COLO668 (cell line): ENCODE results near the gene C3orf33.
A peak's percentile ranks its signal among the peaks of the same experiment; 100 is the strongest.

ENCODE experiments used
- DNase-seq: peaks from one replicate; lab custom pipeline; 2025; ENCODE audit not compliant: unreplicated experiment; lab: John Stamatoyannopoulos, UW

Gene C3orf33

GRCh38 chr3:155790272-155790925, 15.7 kb downstream of the C3orf33 start:
- DNase-seq, result no peak

- peak; percentile 27 for DNase-seq
Measured at GRCh38 chr3:155785662-155786295, 20.3 kb downstream of the C3orf33 start.

- no peak for DNase-seq
Measured at GRCh38 chr3:155782390-155782953, 23.6 kb downstream of the C3orf33 start.

- no peak for DNase-seq
Measured at GRCh38 chr3:155780291-155780690, 25.8 kb downstream of the C3orf33 start.

DNA sequence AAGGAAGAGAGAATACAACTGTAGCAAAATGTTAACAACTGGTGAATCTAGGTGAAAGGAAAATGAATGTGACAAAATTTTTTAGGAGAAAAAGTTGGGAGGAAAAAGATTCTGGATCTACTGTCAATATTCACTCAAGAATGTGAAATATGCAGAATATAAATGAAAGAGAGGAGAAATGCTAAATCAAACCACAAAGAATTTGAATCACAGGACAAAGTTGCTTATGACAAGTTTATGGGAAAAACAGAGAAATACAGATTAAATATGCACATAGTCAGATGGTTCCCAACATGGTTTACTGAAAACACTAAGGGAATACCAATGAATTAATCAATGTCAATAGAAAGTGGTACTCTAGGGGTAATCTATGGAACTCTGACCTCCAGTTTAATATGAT, 27.6 kb downstream of the C3orf33 start:
- no peak for DNase-seq

- no peak for DNase-seq
Measured at GRCh38 chr3:155772801-155773200, 33.3 kb downstream of the C3orf33 start.

DNA sequence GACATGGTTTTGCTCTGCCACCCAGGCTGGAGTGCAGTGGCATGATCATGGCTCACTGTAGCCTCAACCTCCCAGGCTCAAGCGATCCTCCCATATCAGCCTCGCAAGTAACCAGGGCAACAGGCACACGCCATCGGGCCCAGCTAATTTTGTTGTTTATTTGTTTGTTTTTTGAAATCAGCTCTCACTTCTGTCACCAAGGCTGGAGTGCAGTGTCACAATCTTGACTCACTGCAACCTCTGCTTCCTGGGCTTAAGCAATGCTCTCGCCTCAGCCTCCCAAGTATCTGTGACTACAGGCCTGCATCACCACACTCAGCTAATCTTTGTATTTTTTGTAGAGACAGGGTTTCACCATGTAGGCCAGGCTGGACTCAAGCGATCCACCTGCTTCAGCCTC, 35.0 kb downstream of the C3orf33 start:
- no peak for DNase-seq

- DNase-seq, result no peak
Measured at GRCh38 chr3:155766206-155766605, 39.9 kb downstream of the C3orf33 start.

DNA sequence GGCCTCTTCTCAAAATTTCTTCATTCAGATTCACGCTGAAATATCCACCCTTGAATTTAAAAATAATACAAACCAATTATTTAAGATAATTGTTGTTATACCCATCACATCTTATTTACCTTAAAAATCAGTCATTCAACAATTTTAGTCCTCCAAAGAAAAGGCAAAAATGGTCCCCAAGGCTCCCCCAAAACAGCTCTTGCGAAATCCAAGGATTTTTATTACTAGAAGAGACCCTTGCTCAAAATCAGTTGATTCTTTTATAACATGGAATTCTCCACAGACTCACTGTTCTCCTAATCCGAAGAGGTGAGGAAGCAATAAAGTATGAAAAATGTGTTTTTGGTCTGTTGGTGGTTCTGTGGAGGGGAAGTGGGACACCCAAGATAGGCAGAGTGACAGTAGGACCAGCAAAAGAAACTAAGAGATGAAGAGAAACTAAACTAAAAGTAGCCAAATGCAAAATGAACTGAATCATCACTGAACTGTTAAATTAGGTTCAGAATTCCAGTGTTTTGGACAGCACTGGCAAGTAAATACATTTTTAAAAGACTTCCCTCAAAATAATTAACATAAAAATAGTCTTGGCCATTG, 42.1 kb downstream of the C3orf33 start:
- DNase-seq, result no peak

- DNase-seq, result no peak
Measured at GRCh38 chr3:155760653-155761052, 45.4 kb downstream of the C3orf33 start.

DNA sequence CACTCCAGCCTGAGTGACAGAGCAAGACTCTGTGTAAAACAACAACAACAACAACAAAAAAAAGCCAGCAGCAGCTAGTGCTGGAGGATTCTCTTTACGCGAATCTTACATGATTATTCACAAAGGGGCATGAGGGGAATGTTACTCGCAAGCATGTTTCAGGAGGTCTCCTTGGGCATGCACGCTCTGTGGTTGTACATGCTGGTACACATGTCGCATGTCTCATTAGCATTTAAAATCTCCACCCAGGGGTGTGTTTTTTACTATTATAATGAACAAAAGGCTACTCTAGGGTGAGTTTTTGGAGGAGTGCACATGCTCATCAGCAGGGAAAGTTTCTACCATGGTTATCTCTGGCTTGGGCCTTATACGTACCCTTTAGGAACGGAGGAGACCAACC, 48.5 kb downstream of the C3orf33 start:
- no peak for DNase-seq

GRCh38 chr3:155753038-155753639, 52.9 kb downstream of the C3orf33 start:
- no peak for DNase-seq

- DNase-seq, result no peak
Measured at GRCh38 chr3:155748611-155749365, 57.3 kb downstream of the C3orf33 start.

DNA sequence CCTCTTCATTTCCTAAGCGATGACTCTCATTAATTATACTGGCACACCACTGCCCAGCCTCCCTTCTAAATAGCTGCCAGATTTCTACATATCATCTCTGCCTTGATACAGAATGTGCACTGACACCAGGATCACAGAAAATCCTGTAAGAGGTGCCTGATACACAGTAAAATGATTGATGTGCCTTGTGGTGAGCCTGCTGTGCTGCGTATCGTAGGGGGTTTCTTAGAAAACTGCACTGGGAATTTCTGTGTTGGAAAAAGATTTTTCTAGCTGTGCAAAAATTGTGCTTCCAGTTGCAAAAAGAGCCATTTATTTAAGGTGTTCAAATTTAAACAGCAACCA, 58.2 kb downstream of the C3orf33 start:
- no peak for DNase-seq

- no peak for DNase-seq
Measured at GRCh38 chr3:155747286-155747945, 58.7 kb downstream of the C3orf33 start.

- DNase-seq, result no peak
Measured at GRCh38 chr3:155746703-155747102, 59.4 kb downstream of the C3orf33 start.

DNA sequence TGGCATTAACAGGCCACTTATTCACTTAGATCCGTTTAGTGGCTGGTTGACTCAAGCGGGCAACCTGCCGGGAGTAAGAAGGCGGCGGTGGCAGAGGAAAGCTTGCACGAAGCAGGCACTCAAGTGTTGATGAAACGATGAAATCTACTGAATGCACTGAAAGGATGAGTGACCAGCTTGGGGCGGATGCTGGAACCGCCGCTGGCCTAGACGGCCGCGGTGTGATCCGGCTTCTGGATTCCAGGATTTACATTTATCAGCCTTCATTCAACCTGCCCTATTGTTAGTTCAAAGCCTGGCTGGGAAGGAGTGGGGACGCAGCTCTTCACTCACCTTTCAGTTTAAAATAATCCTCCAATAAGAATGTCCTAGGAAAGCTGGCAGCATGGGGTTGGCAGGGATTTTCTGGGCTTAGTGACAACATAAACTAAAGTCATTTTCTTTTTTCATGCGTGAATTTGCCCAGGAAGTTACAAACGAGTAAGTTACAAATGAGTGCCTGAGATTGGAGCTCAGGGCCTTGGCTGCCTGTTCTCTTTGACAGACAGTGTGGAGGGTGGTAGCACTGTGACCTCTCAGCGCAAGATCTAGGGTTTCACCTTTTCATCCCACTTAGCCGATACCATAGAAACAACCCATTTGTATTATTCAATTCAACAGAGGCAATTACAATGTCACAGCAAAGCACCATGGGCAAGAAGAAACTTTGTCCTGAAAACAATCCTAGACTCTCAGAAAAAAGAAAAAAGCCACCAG, 60.1 kb downstream of the C3orf33 start:
- peak; percentile 46 for DNase-seq

GRCh38 chr3:155744626-155745324, 61.3 kb downstream of the C3orf33 start, which contains the start of gene PLCH1:
Gene PLCH1, minus strand, starts transcription at chr3:155745071. Its CDS starts 40,847 bp downstream, at chr3:155704224.
- peak; percentile 69 for DNase-seq

GRCh38 chr3:155744010-155744625, 62.0 kb downstream of the C3orf33 start:
- peak; percentile 73 for DNase-seq
